NOMO-1 treated with dmso at 0.1 percent for 144 hours (cell line): ENCODE measurements around the gene VWF.

Experiments used
- DNase-seq: peaks from one replicate; lab custom pipeline; 2025; ENCODE audit not compliant: unreplicated experiment; lab: John Stamatoyannopoulos, UW

The VWF gene

DNA sequence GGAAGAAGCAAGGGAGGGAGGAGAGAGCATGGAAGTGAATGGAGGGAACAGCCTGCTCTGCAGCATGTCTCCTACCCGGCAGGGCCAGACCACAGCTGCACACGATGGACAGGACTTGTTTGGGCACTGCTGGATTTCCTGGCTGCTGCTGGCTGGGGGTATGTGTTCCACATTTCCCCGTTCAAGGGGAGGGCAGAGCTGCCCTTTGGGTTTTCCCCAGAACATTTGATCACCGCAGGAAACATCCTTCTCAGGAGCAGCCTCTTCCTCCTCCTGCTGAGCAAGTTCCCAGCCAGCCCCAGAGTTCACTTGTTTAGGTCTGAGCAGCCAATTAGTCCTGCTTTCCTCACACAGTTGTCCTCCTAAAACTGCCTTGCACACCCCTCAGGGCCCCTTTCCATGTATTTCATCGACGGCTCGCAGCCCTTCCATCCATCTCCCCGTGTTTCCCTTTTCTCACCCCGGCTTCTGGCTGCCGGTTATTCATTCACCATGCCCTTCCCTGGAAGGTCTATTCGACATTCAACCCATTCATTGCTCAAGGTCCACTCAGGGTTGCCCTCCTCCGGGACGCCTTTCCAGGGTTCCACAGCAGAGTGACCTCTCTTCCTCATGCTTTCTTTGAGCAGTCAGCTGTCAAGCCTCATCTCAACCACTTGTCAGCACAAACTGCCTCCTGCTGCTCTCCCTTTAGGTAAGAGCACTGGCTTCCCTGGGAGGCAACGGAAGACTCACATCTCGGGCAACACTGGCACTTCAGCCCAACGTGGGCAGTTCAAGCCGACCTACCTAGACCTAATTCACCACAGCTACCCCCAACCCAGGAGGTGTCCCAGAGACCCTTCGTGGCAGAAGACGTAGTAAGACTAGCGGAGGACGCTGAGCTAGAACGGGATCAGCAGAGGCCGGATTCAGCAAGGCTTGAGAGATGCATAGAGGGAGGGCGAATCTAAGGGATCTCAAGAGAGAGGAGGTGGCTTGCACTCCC, 159.3 kb downstream of the VWF start:
- no peak for DNase-seq

DNA sequence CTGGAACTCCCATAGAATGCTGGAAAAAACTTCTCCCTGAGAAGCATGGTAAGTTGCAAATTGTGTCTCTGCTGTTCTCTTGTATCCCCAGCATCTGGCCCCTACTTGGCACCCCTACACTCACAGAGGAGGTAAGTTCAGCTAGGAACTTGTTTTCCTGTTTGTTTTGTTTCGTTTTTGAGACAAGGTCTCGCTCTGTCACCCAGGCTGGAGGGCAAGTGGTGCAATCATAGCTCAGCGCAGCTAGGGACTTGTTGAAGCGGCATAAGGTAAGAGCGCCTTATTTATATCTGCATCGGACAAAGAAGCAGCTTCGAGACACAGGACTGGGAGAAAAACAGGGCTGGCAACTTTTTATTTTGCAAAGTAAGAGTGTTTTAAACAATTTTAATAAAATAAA, 161.0 kb downstream of the VWF start:
- no peak for DNase-seq

DNA sequence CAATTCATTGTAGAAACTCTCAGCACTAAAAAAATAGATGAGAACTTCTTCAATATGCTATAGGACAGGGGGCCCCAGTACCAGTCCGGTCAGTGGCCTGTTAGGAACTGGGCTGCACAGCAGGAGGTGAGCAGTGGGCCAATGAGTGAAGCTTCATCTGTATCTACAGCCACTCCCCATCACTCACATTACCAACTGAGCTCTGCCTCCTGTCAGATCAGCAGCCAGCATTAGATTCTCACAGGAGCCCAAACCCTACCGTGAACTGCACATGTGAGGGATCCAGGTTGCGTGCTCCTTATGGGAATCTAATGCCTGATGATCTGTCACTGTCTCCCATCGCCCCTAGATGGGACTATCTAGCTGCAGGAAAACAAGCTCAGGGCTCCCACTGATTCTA, 163.7 kb downstream of the VWF start:
- no peak for DNase-seq

DNA sequence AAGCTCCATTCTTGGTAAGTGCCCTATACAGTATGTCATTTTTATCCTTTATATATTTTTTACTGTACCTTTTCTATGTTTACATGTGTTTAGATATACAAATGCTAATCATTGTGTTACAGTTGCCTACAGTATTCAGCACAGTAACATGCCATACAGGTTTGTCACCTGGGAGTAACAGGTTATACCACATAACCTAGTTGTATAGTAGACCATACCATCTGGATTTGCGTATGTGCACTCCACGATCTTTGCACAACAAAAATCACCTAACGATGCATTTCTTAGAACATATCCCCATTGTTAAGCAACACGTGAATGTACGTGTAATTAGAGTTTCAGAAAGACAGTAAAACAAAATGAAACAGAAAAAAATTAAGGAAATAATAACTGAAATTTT, 167.5 kb downstream of the VWF start:
- DNase-seq: no peak

DNA sequence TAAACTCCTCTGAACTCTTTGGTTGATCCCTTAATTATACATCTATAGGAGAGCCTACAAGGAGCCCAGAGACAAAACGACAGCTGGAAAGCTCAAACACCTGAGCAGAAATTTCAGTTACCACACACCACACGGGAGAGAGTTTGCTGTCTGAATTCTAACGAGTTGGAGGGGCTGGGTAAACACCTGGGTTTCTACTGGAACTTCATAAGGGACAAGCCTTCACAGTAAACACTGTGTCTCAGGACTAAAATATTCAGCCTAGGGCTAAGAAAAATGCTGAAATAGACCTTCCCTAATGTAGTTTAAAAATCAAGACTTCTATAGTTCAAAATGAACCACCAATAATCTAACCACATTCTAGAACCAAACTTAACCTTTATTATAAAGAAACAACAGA, 169.8 kb downstream of the VWF start:
- DNase-seq: no peak

DNA sequence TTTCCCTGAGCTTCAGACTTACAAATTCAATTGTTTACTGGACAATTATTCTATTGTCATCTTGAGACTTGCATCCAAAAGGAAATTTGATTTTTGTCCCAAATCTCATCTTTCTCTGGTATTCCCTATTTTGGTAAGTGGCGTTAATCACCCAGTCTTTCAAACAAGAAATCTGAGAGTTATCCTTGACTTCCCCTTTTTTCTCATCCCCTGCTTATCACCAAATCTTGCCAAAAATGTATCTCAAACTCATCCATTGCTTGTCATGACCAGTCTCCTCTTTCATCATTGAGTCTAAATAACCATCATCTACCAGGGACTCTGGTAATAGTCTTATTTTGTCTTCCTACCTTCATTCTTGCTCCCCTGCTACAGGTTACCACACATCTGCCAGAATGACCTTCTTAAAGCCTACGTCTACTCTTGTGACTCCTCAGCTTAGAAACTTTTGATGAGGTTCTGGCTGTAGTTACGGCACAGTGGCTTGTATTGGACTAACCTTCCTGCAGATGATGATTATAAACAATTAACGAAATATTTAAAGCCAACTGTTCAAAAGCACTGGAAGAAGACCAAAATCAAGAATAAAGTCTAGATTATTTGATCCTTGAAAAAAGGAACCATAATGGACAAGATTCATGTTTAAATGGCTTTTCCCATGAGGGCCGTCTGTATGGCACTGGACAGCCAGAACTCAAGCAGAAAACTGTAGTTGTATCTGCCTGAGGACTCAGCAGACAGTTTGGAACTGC, 170.5 kb downstream of the VWF start:
- DNase-seq: no peak

DNA sequence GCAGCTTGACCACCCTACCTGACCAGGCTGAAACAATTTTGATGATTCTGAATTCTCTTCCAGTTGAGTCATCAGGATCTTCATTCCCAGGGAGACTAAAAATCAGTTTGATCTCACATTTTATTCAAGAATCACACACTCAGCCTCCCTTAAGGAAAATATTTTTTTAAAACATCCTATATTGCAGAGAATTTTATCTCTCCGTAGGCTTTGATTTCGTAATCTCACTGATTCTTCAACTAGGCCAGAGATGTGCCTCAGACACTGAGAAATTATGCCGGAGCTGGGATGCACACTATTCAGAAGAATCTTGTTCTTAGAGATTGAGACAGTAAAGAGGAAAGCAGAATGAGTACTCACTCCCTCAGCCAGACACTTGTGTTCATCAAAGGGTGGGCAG, 172.4 kb downstream of the VWF start:
- DNase-seq: no peak

DNA sequence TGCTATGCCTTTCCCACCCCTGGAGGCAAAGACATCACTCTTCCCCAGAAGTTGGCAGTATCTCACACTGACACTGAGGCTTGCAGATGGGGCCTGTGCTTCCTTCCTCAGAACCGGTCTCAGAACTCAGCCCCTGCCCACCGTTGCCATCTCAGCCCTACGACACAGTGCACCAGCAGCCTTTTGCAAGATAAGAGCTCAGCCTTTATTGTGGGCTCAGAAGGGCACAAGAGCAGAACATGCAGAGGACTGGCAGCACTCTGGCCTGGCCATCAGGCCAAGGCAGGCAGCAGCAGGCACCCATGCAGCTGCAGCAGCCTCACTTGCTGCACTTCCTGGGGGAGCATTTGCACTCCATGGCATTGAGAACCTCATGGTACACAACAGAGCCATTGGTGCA, 175.8 kb downstream of the VWF start:
- DNase-seq: no peak

DNA sequence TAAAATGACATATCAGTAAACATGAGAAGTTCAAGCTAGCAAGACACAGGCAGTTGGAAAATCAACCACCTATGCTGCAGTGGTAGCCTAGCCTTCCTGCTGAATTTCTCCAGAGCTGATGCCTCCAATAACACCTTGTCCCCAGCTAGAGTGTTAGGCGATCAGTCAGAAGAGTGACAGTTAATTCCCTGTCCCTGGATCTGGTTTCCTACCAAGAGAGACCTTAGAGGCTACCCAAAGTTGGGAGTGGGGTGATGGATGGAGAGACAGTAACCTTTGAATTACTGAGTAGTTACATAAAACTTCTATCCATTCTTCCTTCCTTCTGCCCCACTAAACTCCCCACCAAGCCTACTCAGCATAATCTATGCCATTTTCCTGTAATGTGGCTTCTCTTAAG, 177.5 kb downstream of the VWF start:
- DNase-seq: no peak

DNA sequence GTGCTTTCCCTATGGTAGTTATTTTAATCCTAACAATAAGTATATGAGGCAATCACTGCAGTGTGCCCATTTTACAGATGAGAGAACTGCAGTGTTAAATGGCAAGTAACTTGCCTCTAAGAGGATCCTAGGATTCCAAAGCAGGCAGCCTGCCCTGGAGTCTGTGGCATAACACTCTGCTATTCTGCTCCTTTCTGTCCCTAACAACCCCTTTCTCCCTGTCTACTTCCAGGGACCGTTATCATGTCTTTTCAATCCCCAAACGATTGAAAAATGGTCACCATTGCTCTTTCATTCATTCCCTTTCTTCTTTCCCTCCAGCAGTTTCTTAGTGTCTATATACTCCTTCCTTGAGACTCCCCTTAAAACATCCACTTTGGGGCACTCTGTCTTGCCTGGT, 178.1 kb downstream of the VWF start:
- no peak for DNase-seq

DNA sequence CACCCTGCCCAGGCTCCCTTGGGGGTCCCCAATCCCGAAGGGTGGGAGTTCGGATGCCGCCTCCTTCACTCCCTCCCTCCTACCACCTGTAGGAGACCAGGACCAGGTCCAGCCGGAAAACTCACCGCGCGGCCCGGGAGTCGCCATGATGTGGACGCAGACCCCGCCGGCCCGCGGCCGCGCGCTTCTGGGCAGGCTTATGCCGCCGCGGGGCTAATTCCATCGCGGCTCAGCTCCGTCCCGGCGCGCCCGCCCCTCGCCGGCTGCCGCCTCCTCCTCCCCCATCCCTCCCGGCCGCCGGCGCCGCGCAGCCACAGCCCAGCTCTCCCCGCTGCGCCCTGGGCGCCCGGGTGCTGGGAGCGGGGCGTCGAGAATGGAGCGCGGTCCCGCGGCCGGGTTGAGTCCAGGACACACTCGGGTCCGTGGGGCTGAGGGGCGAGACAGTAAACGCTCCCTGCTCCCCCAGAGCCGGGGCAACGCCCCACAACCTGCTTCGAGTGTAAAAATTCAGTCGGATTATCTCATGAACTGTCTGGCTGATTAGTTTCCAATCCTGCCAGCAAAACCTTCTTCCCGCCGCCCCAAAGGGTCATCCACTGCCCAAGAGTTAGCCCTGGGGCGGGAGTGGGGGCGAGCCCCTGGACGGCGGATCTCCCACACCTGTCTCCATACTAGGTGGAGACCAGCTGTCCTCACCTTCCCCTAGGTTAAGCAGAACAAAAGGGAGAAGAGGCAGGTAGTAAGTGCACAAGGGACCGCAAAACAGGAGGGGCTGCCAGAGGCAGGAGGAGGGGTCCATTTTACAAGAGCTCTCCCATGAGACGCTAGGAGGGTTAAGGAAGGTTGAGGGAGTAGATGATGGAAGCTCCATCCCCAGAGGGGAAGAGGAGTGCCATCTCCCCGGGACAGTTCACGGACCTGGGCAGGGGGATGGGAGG, 179.1 kb downstream of the VWF start, which contains the start of gene ANO2:
TSS of gene ANO2 (minus strand) at position 189 of the 938 bp plus-strand sequence. CDS start at position 147, 42 bp downstream.
- no peak for DNase-seq

DNA sequence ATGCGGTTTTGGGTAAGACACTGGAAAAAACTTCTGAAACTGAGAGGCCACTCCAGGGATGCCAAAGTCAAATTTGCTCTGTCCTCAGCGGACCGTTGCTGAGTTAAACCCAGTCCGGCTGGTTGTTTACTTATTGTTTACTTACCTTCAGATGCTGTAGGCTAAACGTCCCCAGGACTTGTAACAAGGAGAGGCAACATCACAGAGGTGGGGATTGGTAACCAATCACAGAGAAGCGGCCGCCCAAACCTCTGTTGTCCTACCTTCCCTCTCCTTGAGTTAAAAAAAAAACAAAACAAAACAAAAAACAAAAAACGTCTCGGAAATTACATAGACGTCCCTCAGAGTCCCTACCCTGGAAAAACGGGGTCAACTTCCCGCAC, 179.8 kb downstream of the VWF start:
- DNase-seq: no peak

DNA sequence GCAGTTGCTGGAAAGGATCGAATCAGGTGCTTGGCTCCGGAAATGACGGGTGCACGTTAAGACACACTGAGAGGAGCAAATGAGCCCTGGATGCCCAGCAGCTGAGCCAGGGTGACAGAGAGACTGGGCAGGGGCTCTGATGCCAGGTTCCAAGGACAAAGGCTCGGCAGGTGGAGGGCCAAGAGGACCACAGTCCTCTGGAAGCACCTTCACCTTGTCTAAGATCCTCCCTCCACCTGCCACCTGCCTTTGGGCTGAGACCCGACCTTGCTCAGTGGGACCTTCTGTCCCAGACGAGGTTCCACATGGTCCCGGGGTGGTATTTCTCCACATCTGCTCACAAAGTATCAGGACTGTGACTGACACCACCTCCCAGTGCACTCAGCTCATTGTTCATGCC, 180.4 kb downstream of the VWF start:
- DNase-seq: no peak

DNA sequence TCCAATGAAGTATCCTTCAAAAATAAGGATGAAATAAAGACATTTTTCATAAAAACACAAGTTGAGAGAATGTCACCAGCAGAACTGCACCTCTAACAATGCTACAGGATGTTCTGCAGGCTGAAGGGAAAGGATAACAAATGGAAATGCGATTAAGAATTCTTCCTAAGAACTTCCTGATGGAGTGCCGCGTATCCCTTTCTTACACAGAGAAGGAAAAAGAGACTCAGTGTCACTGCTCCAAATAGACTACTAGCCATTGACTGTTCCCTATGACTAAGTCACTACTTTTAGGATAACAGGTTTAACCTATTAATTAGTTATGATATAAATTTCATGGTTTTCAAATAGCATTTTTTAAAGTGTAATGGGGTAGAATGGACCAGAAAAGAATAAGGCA, 182.6 kb downstream of the VWF start:
- no peak for DNase-seq

DNA sequence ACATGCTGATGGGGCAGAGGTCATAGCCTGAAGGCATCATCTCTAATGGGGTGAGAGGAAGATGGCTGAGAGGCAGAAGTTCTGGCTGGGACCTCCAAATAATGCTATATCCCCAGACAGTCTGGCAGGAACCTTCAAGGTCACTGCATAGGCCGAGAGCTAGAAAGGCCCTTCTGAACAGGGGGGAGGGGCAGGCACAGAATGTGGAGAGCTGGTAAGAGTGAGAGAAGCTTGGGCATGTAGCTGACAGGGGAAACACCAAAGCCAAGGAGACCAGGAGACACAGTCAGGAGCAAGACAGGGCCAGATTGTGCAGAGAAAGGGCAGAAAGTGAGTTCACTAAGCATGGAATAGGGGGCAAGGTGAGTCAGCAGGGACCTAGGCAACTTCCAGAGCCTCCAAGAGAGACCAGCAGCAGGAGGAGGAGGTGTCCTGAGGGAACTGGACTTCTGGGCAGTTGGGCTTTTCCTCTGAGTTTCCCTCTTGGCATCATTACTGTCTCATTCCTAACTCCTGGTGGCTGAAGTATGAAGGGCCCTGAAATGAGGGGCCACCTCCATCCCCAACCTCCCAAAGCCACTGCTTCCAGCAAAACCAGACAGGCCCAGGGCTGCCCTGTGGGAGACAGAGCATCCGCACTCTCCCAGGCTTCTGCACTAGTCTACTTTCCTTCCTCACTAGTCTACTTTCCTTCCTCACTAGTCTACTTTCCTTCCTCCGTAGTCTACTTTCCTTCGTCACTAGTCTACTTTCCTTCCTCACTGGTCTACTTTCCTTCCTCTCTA, 196.5 kb downstream of the VWF start:
- DNase-seq: no peak

DNA sequence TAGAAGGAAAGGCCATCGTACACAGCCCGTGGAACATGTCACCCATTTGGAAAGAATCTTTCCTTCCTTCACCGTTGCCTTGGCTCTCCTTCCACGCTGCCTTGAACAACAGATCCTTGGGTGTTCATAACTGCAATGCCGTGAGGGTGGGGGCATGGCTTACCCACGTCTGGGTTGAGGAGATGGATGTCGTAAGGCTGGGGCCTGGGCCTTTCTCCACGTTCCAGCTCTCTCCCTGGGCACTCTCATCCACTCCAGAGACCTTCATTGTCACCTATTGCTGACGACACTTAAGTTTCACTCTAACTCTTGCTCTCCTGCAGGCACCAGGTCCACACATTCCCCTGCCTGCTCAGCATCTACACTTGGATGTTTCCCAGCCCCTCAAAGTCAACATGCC, 198.8 kb downstream of the VWF start:
- DNase-seq: no peak

DNA sequence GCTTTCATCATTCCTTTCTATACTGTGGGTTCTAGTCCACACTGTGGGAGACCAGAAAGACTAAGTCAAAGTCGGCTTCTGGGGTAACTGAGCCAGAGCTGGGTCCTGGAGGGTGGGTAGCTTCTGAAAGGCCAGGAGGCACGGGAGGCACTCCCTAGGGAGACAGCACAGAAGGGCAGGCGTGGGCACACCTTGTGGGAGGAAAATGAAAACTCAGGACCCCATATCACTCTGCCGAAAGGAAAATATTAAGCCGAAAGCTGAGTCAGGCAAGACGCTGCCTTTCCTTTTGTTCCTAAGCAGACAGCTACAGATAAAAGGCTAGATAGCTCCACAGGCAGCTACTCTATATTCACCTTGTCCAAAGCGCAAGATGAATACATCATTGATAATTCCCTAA, 200.1 kb downstream of the VWF start:
- DNase-seq: no peak

DNA sequence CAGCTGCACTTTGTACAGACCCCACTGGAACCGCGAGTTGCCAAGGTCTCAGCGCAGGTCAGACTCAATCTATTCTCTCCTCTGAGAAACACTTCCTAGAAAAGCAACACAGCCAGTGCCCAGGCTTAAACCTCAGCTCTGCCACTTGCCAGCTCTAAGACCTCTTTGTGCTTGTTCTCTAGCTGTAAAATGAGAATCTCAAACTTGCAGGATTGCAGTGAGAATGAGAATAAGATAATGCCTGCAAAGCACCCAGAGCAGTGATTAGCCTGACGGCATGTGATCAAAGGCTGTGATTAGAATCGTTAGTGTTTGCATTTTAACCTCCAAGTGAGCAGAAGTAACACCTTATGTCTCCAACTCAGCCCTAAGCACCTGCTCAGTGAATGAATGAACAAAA, 200.7 kb downstream of the VWF start:
- DNase-seq: no peak

DNA sequence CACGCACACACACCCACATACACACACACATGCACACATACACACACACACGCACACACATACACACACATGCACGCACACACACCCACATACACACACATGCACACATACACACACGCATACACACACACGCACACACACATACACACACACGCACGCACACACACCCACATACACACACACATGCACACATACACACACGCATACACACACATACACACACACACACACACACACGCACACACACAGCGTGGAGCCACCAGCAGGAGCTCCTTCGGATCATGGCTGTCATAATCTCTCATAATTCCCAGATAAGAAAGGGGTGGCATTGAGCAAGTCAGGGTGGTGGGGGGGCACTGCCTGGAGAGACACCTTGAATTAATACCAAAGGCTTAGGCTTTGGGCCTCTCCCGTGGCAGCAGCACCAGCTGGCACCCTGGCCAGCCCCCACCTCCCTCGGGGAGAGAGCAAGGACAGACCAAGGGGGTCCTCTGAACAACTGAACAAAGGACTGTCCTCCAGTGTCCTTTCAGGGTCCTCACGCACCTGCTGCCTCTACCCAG, 201.3 kb downstream of the VWF start:
- no peak for DNase-seq
